HG02970 (cell line): ENCODE measurements around the gene ZC3HAV1.
"Not testable (repeated sequence)": the region's sequence is repeated elsewhere in the genome, so short reads cannot be mapped to it uniquely, and the experiment has no call there.

Experiments used
- ATAC-seq: cut with Tn5 transposase; IDR thresholded peaks from one replicate; pipeline ENCODE4 v1.9.1; 2021; ENCODE audit warnings: mild to moderate bottlenecking, moderate library complexity, moderate number of reproducible peaks; ENCODE audit not compliant: unreplicated experiment, low FRiP score

Gene ZC3HAV1

GRCh38 chr7:139088268-139088667 lies 21.3 kb downstream of the ZC3HAV1 start:
- no peak for ATAC-seq

- ATAC-seq = no peak
Observed at GRCh38 chr7:139087212-139087611, 22.3 kb downstream of the ZC3HAV1 start.

- no peak for ATAC-seq
Observed at GRCh38 chr7:139086454-139086853, 23.1 kb downstream of the ZC3HAV1 start.

- ATAC-seq = no peak
Observed at GRCh38 chr7:139084709-139085108, 24.8 kb downstream of the ZC3HAV1 start.

GRCh38 chr7:139081584-139081983 lies 27.9 kb downstream of the ZC3HAV1 start:
- no peak for ATAC-seq

GRCh38 chr7:139080905-139081304 lies 28.6 kb downstream of the ZC3HAV1 start:
- ATAC-seq = no peak

- ATAC-seq = no peak
Observed at GRCh38 chr7:139079861-139080260, 29.7 kb downstream of the ZC3HAV1 start.

- ATAC-seq = no peak
Observed at GRCh38 chr7:139078911-139079310, 30.6 kb downstream of the ZC3HAV1 start.

- ATAC-seq = no peak
Observed at GRCh38 chr7:139078399-139078798, 31.1 kb downstream of the ZC3HAV1 start.

- ATAC-seq = not testable (repeated sequence)
Observed at GRCh38 chr7:139077706-139078105, 31.8 kb downstream of the ZC3HAV1 start.

GRCh38 chr7:139075871-139076686 lies 33.4 kb downstream of the ZC3HAV1 start:
- ATAC-seq = no peak

- peak; percentile 75 for ATAC-seq
Observed at GRCh38 chr7:139075031-139075652, 34.4 kb downstream of the ZC3HAV1 start.

- ATAC-seq = no peak
Observed at GRCh38 chr7:139072796-139073195, 36.7 kb downstream of the ZC3HAV1 start.

- no peak for ATAC-seq
Observed at GRCh38 chr7:139071680-139072079, 37.8 kb downstream of the ZC3HAV1 start.

GRCh38 chr7:139068544-139069399 lies 40.7 kb downstream of the ZC3HAV1 start:
- no peak for ATAC-seq

GRCh38 chr7:139066315-139066714 lies 43.2 kb downstream of the ZC3HAV1 start:
- ATAC-seq = no peak

- no peak for ATAC-seq
Observed at GRCh38 chr7:139065323-139065722, 44.2 kb downstream of the ZC3HAV1 start.

GRCh38 chr7:139061416-139061815 lies 48.1 kb downstream of the ZC3HAV1 start:
- no peak for ATAC-seq

GRCh38 chr7:139060695-139061237 lies 48.8 kb downstream of the ZC3HAV1 start:
- no peak for ATAC-seq

- ATAC-seq = no peak
Observed at GRCh38 chr7:139059905-139060304, 49.6 kb downstream of the ZC3HAV1 start.

GRCh38 chr7:139058943-139059342 lies 50.6 kb downstream of the ZC3HAV1 start:
- ATAC-seq = no peak
